Measurements from ENCODE around the gene CEACAM4.

The CEACAM4 gene

GRCh38 chr19:41612483-41612882 lies 14.4 kb downstream of the CEACAM4 start:
- TF ChIP-seq MYC (IDR thresholded peaks at IDR 0.05; ENCODE audit: low read depth, low read length) (no peak), POLR2A (IDR thresholded peaks at IDR 0.05; ENCODE audit: extremely low read depth, insufficient read length) (no peak), CTCF (IDR thresholded peaks at IDR 0.05; ENCODE audit: low read depth, low read length) (no peak), MAX (IDR thresholded peaks at IDR 0.05; ENCODE audit: low read depth, low read length) (no peak)
- H3K4me3 ChIP-seq (ENCODE audit: low read depth, low read length): no peak overlapping the region
- peak; percentile 33 for DNase-seq (ENCODE audit: low read depth)

- no peak for TF ChIP-seq CTCF (IDR thresholded peaks at IDR 0.05; ENCODE audit: low read depth, low read length)
- no peak for TF ChIP-seq MAX (IDR thresholded peaks at IDR 0.05; ENCODE audit: low read depth, low read length)
- TF ChIP-seq POLR2A (IDR thresholded peaks at IDR 0.05; ENCODE audit: extremely low read depth, insufficient read length): no peak
- no peak for TF ChIP-seq MYC (IDR thresholded peaks at IDR 0.05; ENCODE audit: low read depth, low read length)
- no peak overlapping the region for H3K4me3 ChIP-seq (ENCODE audit: low read depth, low read length)
- no peak for DNase-seq (ENCODE audit: low read depth)
Measured at GRCh38 chr19:41610789-41611188, 16.1 kb downstream of the CEACAM4 start.

GRCh38 chr19:41607668-41608067 lies 19.2 kb downstream of the CEACAM4 start:
- TF ChIP-seq MAX (IDR thresholded peaks at IDR 0.05; ENCODE audit: low read depth, low read length): no peak
- TF ChIP-seq POLR2A (IDR thresholded peaks at IDR 0.05; ENCODE audit: extremely low read depth, insufficient read length): no peak
- no peak for TF ChIP-seq MYC (IDR thresholded peaks at IDR 0.05; ENCODE audit: low read depth, low read length)
- no peak for TF ChIP-seq CTCF (IDR thresholded peaks at IDR 0.05; ENCODE audit: low read depth, low read length)
- H3K4me3 ChIP-seq (ENCODE audit: low read depth, low read length): no peak overlapping the region
- DNase-seq (ENCODE audit: low read depth): no peak

- TF ChIP-seq MYC (IDR thresholded peaks at IDR 0.05; ENCODE audit: low read depth, low read length): no peak
- no peak for TF ChIP-seq MAX (IDR thresholded peaks at IDR 0.05; ENCODE audit: low read depth, low read length)
- no peak for TF ChIP-seq CTCF (IDR thresholded peaks at IDR 0.05; ENCODE audit: low read depth, low read length)
- TF ChIP-seq POLR2A (IDR thresholded peaks at IDR 0.05; ENCODE audit: extremely low read depth, insufficient read length): no peak
- no peak for DNase-seq (ENCODE audit: low read depth)
- H3K4me3 ChIP-seq (ENCODE audit: low read depth, low read length): no peak overlapping the region
Measured at GRCh38 chr19:41606215-41606837, 20.5 kb downstream of the CEACAM4 start.

- TF ChIP-seq CTCF (IDR thresholded peaks at IDR 0.05; ENCODE audit: low read depth, low read length) (no peak), MYC (IDR thresholded peaks at IDR 0.05; ENCODE audit: low read depth, low read length) (no peak), POLR2A (IDR thresholded peaks at IDR 0.05; ENCODE audit: extremely low read depth, insufficient read length) (no peak), MAX (IDR thresholded peaks at IDR 0.05; ENCODE audit: low read depth, low read length) (no peak)
- H3K4me3 ChIP-seq (ENCODE audit: low read depth, low read length): no peak overlapping the region
- no peak for DNase-seq (ENCODE audit: low read depth)
Measured at GRCh38 chr19:41604831-41605230, 22.0 kb downstream of the CEACAM4 start.
